DOHH2 (cell line): ENCODE data around the gene LGR6.

Source experiments
- EZH2phosphoT487 ChIP-seq: fragments of 200-600 bp; sonication (generic); IDR thresholded peaks from 2 replicates; pipeline ENCODE4 v1.6.1; 2017; ENCODE audit warnings: borderline replicate concordance, mild to moderate bottlenecking, antibody characterized with exemption, low read length, moderate library complexity, mixed read lengths
- TF ChIP-seq, protein P1 (sequence below): fragments of 200-600 bp; sonication (generic); IDR thresholded peaks from one replicate; pipeline ENCODE4 v1.5.1; 2014; ENCODE audit warnings: antibody characterized with exemption, mild to moderate bottlenecking, low read depth, low read length; ENCODE audit not compliant: poor library complexity, severe bottlenecking

DNA sequence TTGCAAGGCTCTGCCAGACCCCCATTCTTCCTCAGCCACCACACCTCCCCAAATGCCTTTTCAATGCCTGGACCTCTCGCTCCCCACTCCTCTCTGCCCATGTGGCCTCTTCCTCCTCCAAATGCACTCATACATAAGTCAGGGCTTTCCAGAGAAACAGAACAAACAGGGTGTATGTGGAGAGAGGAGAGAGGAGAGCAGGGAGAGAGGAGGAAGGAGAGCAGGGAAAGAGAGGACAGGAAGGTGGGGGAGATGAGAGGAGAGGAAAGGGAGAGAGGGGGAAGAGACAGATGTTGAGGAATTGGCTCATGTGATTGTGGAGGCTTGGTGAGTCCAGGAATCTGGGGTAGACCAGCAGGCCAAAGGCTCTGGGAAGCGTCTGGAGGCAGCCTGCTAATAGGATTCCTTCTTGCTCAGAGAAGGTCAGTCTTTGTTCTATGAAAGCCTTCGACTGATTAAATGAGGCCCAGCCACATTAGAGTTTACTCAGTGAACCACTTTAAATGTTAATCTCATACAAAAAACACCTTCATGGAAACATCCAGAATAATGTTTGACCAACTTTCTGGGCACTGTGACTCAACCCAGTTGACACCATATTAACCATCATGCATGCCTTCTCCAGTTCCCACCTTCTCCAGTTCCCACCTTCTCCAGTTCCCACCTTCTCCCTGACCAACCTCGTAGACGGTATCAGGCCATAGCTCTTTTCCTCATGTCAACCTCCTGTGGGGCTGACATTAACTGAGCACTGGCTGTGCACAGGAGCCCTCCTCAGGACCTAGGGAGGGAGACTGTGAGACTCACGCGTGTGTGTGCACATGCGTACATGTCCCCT is 11.3 kb upstream of the LGR6 start:
- no peak for TF ChIP-seq EZH2phosphoT487
- TF ChIP-seq, protein P1, sequence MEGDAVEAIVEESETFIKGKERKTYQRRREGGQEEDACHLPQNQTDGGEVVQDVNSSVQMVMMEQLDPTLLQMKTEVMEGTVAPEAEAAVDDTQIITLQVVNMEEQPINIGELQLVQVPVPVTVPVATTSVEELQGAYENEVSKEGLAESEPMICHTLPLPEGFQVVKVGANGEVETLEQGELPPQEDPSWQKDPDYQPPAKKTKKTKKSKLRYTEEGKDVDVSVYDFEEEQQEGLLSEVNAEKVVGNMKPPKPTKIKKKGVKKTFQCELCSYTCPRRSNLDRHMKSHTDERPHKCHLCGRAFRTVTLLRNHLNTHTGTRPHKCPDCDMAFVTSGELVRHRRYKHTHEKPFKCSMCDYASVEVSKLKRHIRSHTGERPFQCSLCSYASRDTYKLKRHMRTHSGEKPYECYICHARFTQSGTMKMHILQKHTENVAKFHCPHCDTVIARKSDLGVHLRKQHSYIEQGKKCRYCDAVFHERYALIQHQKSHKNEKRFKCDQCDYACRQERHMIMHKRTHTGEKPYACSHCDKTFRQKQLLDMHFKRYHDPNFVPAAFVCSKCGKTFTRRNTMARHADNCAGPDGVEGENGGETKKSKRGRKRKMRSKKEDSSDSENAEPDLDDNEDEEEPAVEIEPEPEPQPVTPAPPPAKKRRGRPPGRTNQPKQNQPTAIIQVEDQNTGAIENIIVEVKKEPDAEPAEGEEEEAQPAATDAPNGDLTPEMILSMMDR: no peak
